Activated CD4-positive, alpha-beta T cell treated with anti-CD3 and anti-CD28 coated beads for 36 hours (primary cell): ENCODE results near the gene HIVEP3. TPM values are rescaled to one million over a fixed set of nuclear protein-coding genes. Genes with fewer than 3 reads are reported as not detected.

Experiments
- ATAC-seq: fragments of 200-7000 bp; cut with Tn5 transposase; one replicate; pipeline ENCODE4 v1.10.0; 2021; ENCODE audit warnings: mild to moderate bottlenecking, moderate library complexity
- CTCF ChIA-PET: fragments of 350-600 bp; sonication (Branson Sonifier 250); formaldehyde crosslinking; loops from one replicate; lab custom pipeline; 2021; ENCODE audit warnings: antibody characterized with exemption; lab: Charles Lee
- POLR2A ChIA-PET: fragments of 350-600 bp; sonication (Branson Sonifier 250); formaldehyde crosslinking; loops from one replicate; lab custom pipeline; 2021; ENCODE audit warnings: antibody characterized with exemption, inconsistent platforms; lab: Charles Lee
- DNase-seq: peaks from one replicate; pipeline ENCODE4 v3.0.0-alpha.2; 2020
- H3K27ac Mint-ChIP-seq: one replicate; pipeline ENCODE4 v1.8.0; 2021; ENCODE audit warnings: mixed read lengths
- H3K27me3 Mint-ChIP-seq: one replicate; pipeline ENCODE4 v1.8.0; 2021; ENCODE audit warnings: mixed read lengths
- H3K36me3 Mint-ChIP-seq: one replicate; pipeline ENCODE4 v1.8.0; 2021; ENCODE audit warnings: low read depth, mixed read lengths
- H3K4me1 Mint-ChIP-seq: one replicate; pipeline ENCODE4 v1.8.0; 2021; ENCODE audit warnings: mixed read lengths
- H3K4me3 Mint-ChIP-seq: one replicate; pipeline ENCODE4 v1.8.0; 2021; ENCODE audit warnings: mild to moderate bottlenecking, moderate library complexity, mixed read lengths
- H3K9me3 Mint-ChIP-seq: one replicate; pipeline ENCODE4 v1.8.0; 2021; ENCODE audit warnings: low read depth, mixed read lengths
- intact Hi-C, 2 experiments: fragments of 100-400 bp; cut with DNase I in 1 of 2; cut with micrococcal nuclease in 1 of 2; formaldehyde crosslinking; loops; one replicate each; pipeline versions ENCODE4 v1.14.2 to v1.15.1; 2022 to 2024; cut with DNase I, micrococcal nuclease
- total RNA-seq, 2 experiments: library from RNA; stranded (reverse); gene quantifications; one replicate each; pipeline ENCODE4 v1.2.3, GENCODE V29; 2021

The HIVEP3 gene
- total RNA-seq, 2 experiments from 2014 or later: 29.4 to 39.6 TPM

DNA sequence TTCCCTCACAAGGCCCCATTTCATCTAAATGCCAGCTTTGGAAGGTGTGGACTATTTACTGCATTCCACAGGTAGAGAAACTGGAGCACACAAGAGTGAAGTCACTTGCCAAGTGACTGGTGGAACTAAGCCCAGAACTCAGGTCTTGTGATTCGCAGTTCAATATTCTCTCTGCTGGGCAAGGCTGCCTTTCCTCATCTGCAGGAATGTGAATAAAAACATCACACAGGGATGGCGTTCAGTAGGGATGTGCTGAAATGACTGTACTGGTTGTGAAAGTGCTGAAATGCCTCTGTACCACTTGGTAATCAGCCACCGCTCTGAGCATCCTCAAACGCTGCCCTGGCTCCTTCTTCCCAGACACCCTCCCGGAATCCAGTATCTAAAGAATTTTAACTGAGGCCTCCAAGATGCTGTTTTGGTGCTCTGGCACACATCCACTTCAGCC is 145.6 kb downstream of the HIVEP3 start:
- DNase-seq (no peak), ATAC-seq (no peak)
- Mint-ChIP-seq H3K27me3 (no peaks in the 10 kb centered on the region), H3K4me3 (no peak overlapping the region), H3K9me3 (no peaks in the 10 kb centered on the region), H3K4me1 (peaks cover 7% of the 10 kb centered on the region), H3K36me3 (no peaks in the 10 kb centered on the region), H3K27ac (no peak overlapping the region)
- intact Hi-C loops: no loop called here
- ChIA-PET CTCF (interaction anchor here (0.6 kb wide), 1 partner anchor 393 kb away, joined by 3 read pairs; no protein-coding TSS in a partner anchor), POLR2A (no interaction called here)

DNA sequence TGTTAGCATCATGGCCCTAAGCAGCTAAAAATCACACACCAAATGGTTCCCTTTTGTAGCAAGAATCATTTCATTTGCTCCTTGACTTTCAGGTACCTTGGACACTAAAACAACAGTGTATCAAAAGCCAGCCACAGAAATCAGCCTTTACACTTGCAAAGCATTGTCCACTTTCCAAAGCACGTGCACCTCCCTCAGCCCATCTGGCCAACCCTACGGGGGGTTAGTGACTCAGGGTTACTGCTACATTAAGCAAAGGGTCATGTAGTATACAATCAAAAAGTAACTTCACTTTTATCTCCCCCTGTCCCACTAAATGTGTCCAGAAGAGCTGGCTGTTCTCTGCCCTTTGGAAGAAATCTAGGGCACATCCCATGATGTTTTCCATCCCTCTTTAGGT is 149.7 kb downstream of the HIVEP3 start:
- Mint-ChIP-seq H3K27ac (no peak overlapping the region), H3K9me3 (no peaks in the 10 kb centered on the region), H3K4me1 (peaks cover 12% of the 10 kb centered on the region), H3K4me3 (no peak overlapping the region), H3K27me3 (no peaks in the 10 kb centered on the region), H3K36me3 (no peaks in the 10 kb centered on the region)
- ATAC-seq (no peak), DNase-seq (no peak)
- ChIA-PET POLR2A (no interaction called here), CTCF (no interaction called here)
- intact Hi-C loops: no loop called here

DNA sequence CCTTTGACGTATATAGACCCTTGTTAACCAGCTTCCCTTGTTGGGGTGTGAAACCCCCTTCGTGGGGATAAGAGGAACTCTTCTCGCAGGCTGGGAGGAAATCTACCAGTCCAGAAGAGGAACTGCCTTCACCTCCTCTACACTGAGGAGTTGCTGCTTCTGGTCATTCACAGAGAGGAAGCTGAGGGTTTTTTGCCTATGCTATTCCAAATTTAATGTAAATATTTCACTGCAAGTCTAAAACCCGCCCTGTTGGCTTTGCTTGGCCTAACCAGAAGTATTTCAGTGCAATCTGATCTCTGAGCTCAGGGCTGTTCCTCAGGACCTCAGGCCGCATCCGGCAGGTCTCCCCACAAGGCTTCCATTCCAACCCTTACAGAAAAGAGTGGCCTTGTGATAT is 150.1 kb downstream of the HIVEP3 start:
- Mint-ChIP-seq H3K4me3 (no peak overlapping the region), H3K27ac (no peak overlapping the region), H3K9me3 (no peaks in the 10 kb centered on the region), H3K27me3 (no peaks in the 10 kb centered on the region), H3K36me3 (no peaks in the 10 kb centered on the region), H3K4me1 (peaks cover 12% of the 10 kb centered on the region)
- ChIA-PET POLR2A (no interaction called here), CTCF (interaction anchor here (1.8 kb wide), 1 partner anchor 14 kb away, joined by 5 read pairs; no protein-coding TSS in a partner anchor)
- no peak for DNase-seq
- intact Hi-C loops: no loop called here
- ATAC-seq: no peak

DNA sequence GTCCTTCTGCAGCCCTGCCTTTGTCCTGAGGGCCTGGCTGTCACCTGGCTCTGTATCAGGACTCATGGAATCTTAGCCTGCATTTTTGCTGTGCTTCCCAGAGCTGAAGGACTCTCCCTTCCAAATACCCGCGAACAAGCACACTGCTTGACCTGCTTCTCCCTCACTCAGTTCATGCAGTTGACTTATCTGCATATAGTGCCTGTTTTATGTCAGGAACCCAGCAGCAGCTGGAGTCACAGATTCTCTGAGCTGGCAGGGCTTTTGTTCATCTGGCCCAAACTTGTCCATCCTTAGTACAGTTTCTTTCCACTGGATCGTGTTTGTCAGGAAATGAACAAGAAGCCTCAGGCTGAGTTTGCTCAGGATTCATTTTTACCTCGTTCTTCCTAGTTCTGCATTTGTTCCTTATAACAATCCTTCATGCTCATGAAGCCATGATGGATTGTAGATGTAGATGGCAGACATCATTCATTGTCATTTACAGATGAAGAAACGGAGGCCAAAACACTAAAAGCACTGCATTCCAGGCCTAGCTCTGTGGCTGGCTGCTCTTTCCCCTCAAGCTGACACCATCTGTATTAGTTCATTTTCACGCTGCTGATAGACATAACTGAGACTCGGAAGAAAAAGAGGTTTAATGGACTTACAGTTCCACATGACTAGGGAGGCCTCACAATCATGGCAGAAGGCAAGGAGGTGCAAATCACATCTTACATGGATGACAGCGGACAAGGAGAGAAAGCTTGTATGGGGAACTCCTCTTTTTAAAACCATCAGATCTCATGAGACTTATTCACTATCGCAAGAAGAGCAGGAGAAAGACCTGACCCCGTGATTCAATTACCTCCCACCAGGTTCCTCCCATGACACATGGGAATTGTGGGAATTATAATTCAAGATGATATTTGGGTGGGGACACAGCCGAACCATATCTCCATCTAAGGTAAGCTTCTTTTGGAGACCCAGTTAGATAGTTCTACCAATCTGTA is 150.9 kb downstream of the HIVEP3 start:
- H3K27me3 Mint-ChIP-seq: no peaks in the 10 kb centered on the region
- H3K4me1 Mint-ChIP-seq: peaks cover 9% of the 10 kb centered on the region
- H3K36me3 Mint-ChIP-seq: no peaks in the 10 kb centered on the region
- no peak for ATAC-seq
- intact Hi-C loops: no loop called here
- no peak overlapping the region for H3K27ac Mint-ChIP-seq
- CTCF ChIA-PET: interaction anchor here (1.8 kb wide), 1 partner anchor 13 kb away, joined by 5 read pairs; no protein-coding TSS in a partner anchor
- H3K9me3 Mint-ChIP-seq: no peaks in the 10 kb centered on the region
- no peak for DNase-seq
- no peak overlapping the region for H3K4me3 Mint-ChIP-seq
- POLR2A ChIA-PET: interaction anchor here (0.7 kb wide), 1 partner anchor 303 kb away, joined by 3 read pairs; no protein-coding TSS in a partner anchor

DNA sequence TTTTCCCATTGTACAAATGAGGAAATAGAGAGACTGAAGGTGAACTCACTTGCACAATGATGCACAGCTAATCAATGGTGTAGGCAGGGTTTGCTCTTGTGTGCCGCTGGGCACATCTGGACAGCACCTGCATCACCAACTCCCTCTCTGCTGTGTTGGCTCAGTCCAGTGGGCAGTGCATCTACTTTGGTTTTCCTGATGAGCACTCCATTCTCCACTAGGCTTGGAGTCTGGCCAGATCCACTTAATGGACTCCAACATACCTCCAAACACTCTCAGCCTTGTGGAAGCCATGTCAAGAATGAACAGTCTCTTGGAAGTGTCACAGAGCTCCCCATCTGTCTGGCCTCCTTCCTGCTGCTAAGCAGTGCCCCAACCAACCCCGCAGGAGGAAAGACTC is 152.2 kb downstream of the HIVEP3 start:
- CTCF ChIA-PET: interaction anchor here (1.7 kb wide), 1 partner anchor 12 kb away, joined by 4 read pairs; no protein-coding TSS in a partner anchor
- no peak overlapping the region for H3K27ac Mint-ChIP-seq
- peaks cover 1% of the 10 kb centered on the region for H3K9me3 Mint-ChIP-seq
- ATAC-seq (no peak), DNase-seq (no peak)
- H3K4me1 Mint-ChIP-seq: peaks cover 8% of the 10 kb centered on the region
- no peaks in the 10 kb centered on the region for H3K27me3 Mint-ChIP-seq
- no peaks in the 10 kb centered on the region for H3K36me3 Mint-ChIP-seq
- POLR2A ChIA-PET: no interaction called here
- intact Hi-C loops: no loop called here
- no peak overlapping the region for H3K4me3 Mint-ChIP-seq

DNA sequence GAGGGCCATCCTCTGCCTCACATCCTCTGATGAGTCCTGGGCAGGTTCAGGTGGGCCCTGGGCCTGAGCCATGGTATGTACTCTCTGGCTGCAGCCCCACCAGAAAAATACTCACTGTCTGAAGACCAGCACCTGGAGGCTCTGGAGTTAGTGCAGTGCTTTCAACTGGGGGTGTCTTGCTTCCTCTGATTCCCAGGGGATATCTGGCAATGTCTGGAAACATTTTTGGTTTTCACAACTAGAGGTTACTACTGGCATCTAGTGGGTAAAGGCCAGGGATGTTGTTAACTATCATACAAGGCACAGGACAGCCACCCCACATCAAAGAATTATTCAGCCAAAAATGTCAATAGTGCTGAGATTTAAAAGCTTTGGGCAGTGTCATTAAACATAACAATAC is 152.7 kb downstream of the HIVEP3 start:
- intact Hi-C loops: no loop called here
- H3K4me1 Mint-ChIP-seq: peaks cover 6% of the 10 kb centered on the region
- no peak overlapping the region for H3K27ac Mint-ChIP-seq
- DNase-seq (no peak), ATAC-seq (no peak)
- H3K9me3 Mint-ChIP-seq: peaks cover 5% of the 10 kb centered on the region
- CTCF ChIA-PET: interaction anchor here (1.7 kb wide), 1 partner anchor 11 kb away, joined by 4 read pairs; no protein-coding TSS in a partner anchor
- no peak overlapping the region for H3K4me3 Mint-ChIP-seq
- no peaks in the 10 kb centered on the region for H3K27me3 Mint-ChIP-seq
- POLR2A ChIA-PET: no interaction called here
- no peaks in the 10 kb centered on the region for H3K36me3 Mint-ChIP-seq

DNA sequence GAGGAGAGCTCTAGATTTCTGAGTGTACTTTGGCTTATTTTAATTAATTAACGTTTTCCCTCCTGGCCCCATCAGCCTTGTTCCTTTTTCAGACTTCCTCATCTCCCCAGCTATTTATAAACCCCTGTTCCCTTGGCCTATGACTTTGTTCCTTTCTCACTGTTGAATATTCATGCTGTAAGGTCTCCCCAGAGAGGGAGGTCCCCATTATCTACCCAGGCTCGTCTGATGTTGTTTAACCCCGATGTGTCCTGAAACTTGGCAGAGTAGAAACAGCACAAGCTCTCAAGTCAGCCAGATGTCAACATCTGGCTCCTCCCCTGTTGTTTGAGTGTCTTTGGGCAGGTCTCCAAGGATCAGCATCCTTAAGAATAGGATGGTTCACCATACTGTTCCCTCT is 153.6 kb downstream of the HIVEP3 start:
- no peaks in the 10 kb centered on the region for H3K36me3 Mint-ChIP-seq
- POLR2A ChIA-PET: no interaction called here
- no peak for ATAC-seq
- peaks cover 6% of the 10 kb centered on the region for H3K4me1 Mint-ChIP-seq
- no peak for DNase-seq
- H3K9me3 Mint-ChIP-seq: peaks cover 6% of the 10 kb centered on the region
- no peaks in the 10 kb centered on the region for H3K27me3 Mint-ChIP-seq
- CTCF ChIA-PET: interaction anchor here (0.7 to 1.7 kb wide), 2 partner anchors 10 to 16 kb away, joined by 3 to 4 read pairs; no protein-coding TSS in a partner anchor
- intact Hi-C loops: no loop called here
- H3K27ac Mint-ChIP-seq: no peak overlapping the region
- H3K4me3 Mint-ChIP-seq: no peak overlapping the region

DNA sequence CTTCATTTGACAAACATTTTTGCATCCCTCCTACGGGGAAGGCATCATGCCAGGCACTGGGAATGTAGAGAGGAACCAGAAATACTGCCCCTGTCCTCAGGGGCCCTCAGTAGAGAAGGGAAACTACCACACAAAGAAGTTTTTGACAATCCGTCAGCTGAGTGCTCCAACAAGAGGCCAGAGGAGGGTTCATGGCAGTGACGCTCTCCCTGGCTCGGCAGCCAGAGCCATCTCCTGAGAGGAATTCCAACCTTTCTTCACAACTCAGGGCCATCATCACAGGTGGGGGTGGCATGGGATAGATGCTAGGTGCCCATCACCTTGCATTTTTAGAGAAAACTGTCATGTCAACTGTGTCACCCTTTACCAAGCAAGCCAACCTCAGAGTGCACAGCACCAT is 154.1 kb downstream of the HIVEP3 start:
- ChIA-PET CTCF (interaction anchor here (0.7 kb wide), 1 partner anchor 16 kb away, joined by 3 read pairs; no protein-coding TSS in a partner anchor), POLR2A (no interaction called here)
- peaks cover 6% of the 10 kb centered on the region for H3K4me1 Mint-ChIP-seq
- no peak overlapping the region for H3K27ac Mint-ChIP-seq
- peaks cover 6% of the 10 kb centered on the region for H3K9me3 Mint-ChIP-seq
- intact Hi-C loops: no loop called here
- DNase-seq (no peak), ATAC-seq (no peak)
- no peak overlapping the region for H3K4me3 Mint-ChIP-seq
- no peaks in the 10 kb centered on the region for H3K27me3 Mint-ChIP-seq
- no peaks in the 10 kb centered on the region for H3K36me3 Mint-ChIP-seq

DNA sequence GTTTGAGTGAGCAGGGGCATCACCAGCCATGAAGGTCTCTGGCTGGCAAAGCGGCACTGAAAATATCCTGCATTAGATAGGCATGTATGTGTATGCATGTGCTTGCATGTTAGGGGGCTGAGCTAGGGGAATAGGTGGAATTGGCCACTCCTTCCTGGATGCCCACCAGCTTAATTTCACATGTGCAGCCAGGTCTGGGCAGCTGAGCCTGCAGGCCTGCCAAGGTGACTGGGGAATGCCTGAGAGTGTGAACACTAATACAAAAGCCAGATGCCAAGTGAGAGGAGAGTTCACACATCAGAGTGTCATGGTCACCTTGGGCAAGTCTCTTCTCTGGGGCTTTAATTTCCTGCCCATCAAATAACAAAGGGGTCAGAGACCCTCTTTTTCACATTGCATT is 155.9 kb downstream of the HIVEP3 start:
- peaks cover 8% of the 10 kb centered on the region for H3K4me1 Mint-ChIP-seq
- peaks cover 7% of the 10 kb centered on the region for H3K9me3 Mint-ChIP-seq
- POLR2A ChIA-PET: no interaction called here
- CTCF ChIA-PET: interaction anchor here (1.2 kb wide), 1 partner anchor 97 kb away, joined by 6 read pairs; no protein-coding TSS in a partner anchor
- DNase-seq (no peak), ATAC-seq (no peak)
- H3K27me3 Mint-ChIP-seq: no peaks in the 10 kb centered on the region
- no peak overlapping the region for H3K4me3 Mint-ChIP-seq
- H3K36me3 Mint-ChIP-seq: no peaks in the 10 kb centered on the region
- no peak overlapping the region for H3K27ac Mint-ChIP-seq
- intact Hi-C loops: no loop called here

DNA sequence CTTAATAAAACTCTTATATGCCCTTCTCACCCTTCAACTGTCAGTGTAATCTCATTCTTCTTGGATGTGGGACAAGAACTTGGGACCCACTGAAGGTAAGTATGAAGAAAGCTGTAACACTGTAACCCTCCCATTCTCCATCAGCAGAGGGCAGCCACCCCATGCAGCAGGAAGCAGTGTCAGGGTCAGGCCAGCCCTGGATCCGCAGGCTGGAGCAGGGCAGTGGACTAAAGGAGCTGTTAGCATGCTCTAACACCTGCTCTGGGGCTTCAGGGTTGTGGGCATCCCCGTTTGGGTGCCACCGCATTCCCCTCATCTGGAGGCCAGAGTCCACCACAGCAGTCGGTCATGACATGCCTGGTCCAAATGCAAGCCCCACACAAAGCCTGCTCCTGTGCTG is 156.5 kb downstream of the HIVEP3 start:
- no peak overlapping the region for H3K27ac Mint-ChIP-seq
- H3K36me3 Mint-ChIP-seq: no peaks in the 10 kb centered on the region
- H3K9me3 Mint-ChIP-seq: peaks cover 7% of the 10 kb centered on the region
- H3K27me3 Mint-ChIP-seq: no peaks in the 10 kb centered on the region
- ChIA-PET POLR2A (no interaction called here), CTCF (interaction anchor here (0.6 to 1.2 kb wide), 2 partner anchors 97 to 192 kb away, joined by 6 read pairs; no protein-coding TSS in a partner anchor)
- intact Hi-C loops: no loop called here
- ATAC-seq: no peak
- no peak overlapping the region for H3K4me3 Mint-ChIP-seq
- DNase-seq: no peak
- peaks cover 8% of the 10 kb centered on the region for H3K4me1 Mint-ChIP-seq

DNA sequence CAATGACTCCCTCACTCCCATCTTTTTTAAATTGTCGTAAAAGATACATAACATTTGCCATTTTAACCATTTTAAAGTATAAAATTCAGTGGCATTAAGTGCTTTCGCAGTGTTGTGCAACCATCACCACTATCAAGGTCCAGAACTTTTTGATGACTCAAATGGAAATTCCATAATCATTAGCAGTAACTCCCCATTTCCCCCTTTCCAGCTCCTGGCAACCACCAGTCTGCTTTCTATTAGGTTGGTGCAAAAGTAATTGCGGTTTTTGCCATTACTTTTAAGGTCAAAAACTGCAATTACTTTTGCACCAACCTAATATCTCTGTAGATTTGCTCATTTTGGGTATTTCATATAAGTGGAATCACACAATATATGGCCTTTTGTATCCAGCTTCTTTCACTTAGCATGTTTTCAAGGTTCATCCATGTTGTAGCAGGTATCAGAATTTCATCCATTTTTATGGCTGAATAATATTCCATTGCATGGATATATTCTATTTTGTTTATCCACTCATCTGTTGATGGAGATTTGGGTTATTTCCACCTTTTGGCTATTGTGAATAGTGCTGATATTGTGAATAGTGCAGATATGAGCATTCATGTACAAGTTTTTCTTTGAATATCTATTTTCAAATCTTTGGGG is 159.7 kb downstream of the HIVEP3 start:
- ATAC-seq (no peak), DNase-seq (no peak)
- H3K27me3 Mint-ChIP-seq: no peaks in the 10 kb centered on the region
- no peak overlapping the region for H3K27ac Mint-ChIP-seq
- H3K9me3 Mint-ChIP-seq: peaks cover 7% of the 10 kb centered on the region
- no peak overlapping the region for H3K4me3 Mint-ChIP-seq
- H3K36me3 Mint-ChIP-seq: no peaks in the 10 kb centered on the region
- intact Hi-C loops: loop anchor here in 1 of 2 experiments (10.0 kb wide), 1 partner anchor 184 kb away; no protein-coding TSS in a partner anchor
- POLR2A ChIA-PET: no interaction called here
- CTCF ChIA-PET: interaction anchor here (0.6 kb wide), 1 partner anchor 517 kb away, joined by 3 read pairs; the partner anchor contains the start of gene SCMH1
- H3K4me1 Mint-ChIP-seq: peaks cover 23% of the 10 kb centered on the region
